GF-D8 (cell line): Measurements from ENCODE around the gene TOR1B.
"Not testable (repeated sequence)": the region's sequence is repeated elsewhere in the genome, so short reads cannot be mapped to it uniquely, and the experiment has no call there.

Experiments
- DNase-seq: peaks from one replicate; lab custom pipeline; 2025; lab: John Stamatoyannopoulos, UW

The TOR1B gene

GRCh38 chr9:129802833-129803675 is at the start of gene TOR1B:
TOR1B (plus strand) TSS chr9:129803184; CDS start chr9:129803213, 29 bp downstream.
- peak; percentile 73 for DNase-seq

- no peak for DNase-seq
Observed at GRCh38 chr9:129755151-129755550, 47.8 kb upstream of the TOR1B start.

- no peak for DNase-seq
Observed at GRCh38 chr9:129756191-129756590, 46.8 kb upstream of the TOR1B start.

- no peak for DNase-seq
Observed at GRCh38 chr9:129757045-129757444, 45.9 kb upstream of the TOR1B start.

- DNase-seq = no peak
Observed at GRCh38 chr9:129759319-129759718, 43.7 kb upstream of the TOR1B start.

GRCh38 chr9:129759804-129760502 is 43.0 kb upstream of the TOR1B start:
- DNase-seq = no peak

- DNase-seq = not testable (repeated sequence)
Observed at GRCh38 chr9:129760784-129761183, 42.2 kb upstream of the TOR1B start.

GRCh38 chr9:129761293-129761900 is 41.6 kb upstream of the TOR1B start:
- no peak for DNase-seq

- no peak for DNase-seq
Observed at GRCh38 chr9:129761901-129762369, 41.0 kb upstream of the TOR1B start.

- DNase-seq = peak; percentile 10
Observed at GRCh38 chr9:129762370-129762984, 40.5 kb upstream of the TOR1B start.

- no peak for DNase-seq
Observed at GRCh38 chr9:129762985-129763926, 39.7 kb upstream of the TOR1B start.

GRCh38 chr9:129765764-129766317 is 37.1 kb upstream of the TOR1B start:
- no peak for DNase-seq

GRCh38 chr9:129768486-129768885 is 34.5 kb upstream of the TOR1B start:
- DNase-seq = no peak

GRCh38 chr9:129769669-129770068 is 33.3 kb upstream of the TOR1B start:
- DNase-seq = no peak

- no peak for DNase-seq
Observed at GRCh38 chr9:129770741-129771140, 32.2 kb upstream of the TOR1B start.

- DNase-seq = peak; percentile 81
Observed at GRCh38 chr9:129773262-129774048, 29.5 kb upstream of the TOR1B start.

- no peak for DNase-seq
Observed at GRCh38 chr9:129774791-129775447, 28.1 kb upstream of the TOR1B start.

- DNase-seq = no peak
Observed at GRCh38 chr9:129775448-129775798, 27.6 kb upstream of the TOR1B start.

GRCh38 chr9:129776096-129776495 is 26.9 kb upstream of the TOR1B start:
- DNase-seq = not testable (repeated sequence)

GRCh38 chr9:129776566-129776937 is 26.4 kb upstream of the TOR1B start:
- no peak for DNase-seq
